Left renal pelvis (tissue), 4 donors: ENCODE measurements around the gene SERINC4. TPM values are rescaled to one million over a fixed set of nuclear protein-coding genes. Genes with fewer than 3 reads are reported as not detected.
A peak's percentile ranks its signal among the peaks of the same experiment; 100 is the strongest.

ENCODE experiments used
- DNase-seq, 4 donors: peaks; one replicate each; pipeline ENCODE4 v3.0.0-alpha.2; 2013; ENCODE audit warnings: low read depth in 4 of 4, low spot score in 3 of 4
- polyA plus RNA-seq, 4 donors: library from polyadenylated mRNA; unstranded; fragments of 120-200 nt; gene quantifications; one replicate each; pipeline ENCODE4 v1.2.1, GENCODE V29; 2013; ENCODE audit not compliant: insufficient read length in 4 of 4

SERINC4 gene
- polyA plus RNA-seq, 4 donors, result 0.81 TPM; not detected in 3

DNA sequence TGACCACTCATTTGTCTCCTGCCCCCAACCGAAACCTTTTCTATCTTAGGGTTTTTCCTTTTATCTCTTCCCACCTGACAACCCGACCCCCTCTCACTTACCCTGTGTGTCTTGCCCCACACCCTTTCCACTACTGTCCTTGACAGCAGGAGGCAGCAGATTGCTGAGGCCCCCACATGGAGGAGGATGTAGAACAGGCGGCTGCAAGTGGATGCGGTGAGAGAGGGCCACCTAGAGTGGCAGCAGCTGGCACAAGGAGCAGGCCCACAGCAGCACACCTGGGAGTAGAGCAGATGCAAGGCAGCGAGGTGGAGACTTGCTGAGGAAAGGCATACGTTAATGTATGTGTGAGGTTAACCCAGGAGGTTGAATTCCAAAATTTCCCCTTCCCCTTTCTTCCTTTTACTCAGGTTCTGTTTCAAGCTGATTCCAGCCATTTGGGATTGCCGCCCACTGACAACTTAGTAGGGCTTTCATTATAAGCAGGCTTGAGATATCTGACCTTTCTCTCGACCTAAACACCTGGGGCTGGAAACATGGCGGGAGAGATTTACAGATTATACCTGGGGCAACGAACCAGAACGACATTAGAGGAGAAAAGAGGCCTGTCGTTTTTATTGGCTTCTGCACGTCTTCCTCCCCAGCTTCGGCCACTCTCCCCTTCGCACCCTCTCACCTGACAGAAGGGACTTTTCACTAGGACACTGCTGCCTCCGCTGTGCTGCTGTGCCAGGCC, 643 bp downstream of the SERINC4 start:
- DNase-seq, result no peak

DNA sequence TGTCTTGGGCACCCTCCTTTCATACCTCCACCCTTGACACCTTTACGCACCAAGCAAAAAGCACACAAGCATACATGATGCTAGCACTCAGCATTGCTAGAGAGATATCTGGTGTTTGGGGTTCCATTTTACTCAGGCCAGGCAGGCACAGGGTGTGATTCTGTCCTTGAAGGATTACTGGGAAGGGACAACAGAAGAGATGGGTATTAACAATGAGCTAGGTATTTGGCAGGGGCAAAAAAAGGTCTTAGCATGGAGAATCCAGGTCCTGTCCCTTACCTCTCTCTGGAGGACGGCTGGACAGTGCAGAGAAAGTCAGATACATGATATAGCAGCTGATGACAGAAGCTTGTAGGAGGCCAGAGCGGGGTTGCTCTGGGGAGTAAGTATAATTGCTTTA, 3.5 kb downstream of the SERINC4 start:
- no peak for DNase-seq

DNA sequence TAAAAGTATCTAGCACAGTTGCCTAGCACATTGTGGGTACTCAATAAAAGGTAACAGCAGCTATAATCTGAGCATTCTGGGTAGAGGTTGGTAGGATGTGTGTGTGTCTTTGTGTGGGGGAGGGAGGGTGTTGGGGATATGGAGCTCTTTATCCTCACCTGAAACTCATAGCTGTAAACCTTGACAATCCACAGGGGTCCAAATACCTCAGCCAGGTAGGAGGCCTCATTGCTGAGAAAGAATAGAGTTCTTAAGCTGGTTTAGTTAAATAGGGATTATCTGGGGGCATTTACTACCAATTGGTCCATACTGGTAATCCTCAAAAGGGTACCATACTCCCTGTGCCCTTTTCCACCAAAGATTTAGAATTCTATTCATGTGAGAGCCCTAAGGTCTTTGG, 4.0 kb downstream of the SERINC4 start:
- no peak for DNase-seq

DNA sequence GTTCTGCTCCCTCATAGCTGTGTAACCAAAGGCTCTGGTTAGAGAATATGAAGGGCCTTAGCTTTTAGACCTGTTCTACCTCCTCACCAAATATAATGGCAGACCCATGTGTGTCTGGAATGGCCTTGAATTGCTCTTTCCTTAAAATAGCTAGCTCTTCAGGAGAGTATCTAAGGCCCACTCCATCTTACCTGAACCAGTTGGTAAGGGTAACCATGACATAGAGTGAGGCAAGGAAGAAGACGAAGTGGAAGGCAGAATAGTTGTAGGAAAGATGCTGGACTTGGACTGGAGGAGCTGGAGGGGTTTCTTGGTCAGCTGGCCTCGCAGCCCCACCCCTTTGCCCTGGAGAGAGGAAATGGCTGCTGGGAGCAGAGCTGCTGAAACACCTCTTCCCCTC, 4.8 kb downstream of the SERINC4 start:
- no peak for DNase-seq

DNA sequence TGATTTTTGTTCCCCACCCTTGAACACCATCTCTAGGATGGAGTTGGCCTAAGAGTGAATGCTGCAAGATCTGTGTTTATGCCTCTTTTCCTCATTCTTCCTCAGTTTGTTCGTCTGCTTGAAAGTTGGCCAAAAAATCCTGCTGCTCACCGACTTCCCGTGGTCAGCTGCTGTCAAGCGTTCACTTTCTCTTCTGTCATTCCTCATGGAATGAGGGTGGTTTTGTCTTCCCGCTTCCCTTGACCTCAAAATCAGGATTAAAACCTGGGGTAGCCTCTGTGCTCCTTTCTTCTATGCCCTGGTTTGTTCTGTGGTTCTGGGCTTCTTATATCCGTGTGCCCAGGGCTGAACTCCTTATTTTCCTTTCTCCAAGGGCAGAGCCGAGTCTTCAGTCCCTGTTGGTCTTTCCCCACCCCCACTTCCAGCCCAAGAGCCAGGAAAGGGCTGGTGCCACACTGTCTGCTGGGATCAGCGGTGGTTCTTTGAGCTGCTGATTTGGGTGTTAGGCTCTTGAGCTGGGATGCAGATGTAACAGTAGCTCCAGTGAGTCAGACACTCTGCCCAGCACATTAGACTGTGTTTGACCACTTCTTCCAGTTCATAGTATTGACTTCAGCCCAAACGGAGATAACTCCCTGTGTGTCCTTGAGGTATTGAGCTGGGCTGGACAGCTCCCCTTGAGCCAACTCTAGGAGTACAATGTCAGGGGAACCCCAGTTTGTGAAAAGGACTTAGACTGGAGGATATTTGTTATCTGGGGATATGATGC, 5.6 kb downstream of the SERINC4 start:
- no peak for DNase-seq

DNA sequence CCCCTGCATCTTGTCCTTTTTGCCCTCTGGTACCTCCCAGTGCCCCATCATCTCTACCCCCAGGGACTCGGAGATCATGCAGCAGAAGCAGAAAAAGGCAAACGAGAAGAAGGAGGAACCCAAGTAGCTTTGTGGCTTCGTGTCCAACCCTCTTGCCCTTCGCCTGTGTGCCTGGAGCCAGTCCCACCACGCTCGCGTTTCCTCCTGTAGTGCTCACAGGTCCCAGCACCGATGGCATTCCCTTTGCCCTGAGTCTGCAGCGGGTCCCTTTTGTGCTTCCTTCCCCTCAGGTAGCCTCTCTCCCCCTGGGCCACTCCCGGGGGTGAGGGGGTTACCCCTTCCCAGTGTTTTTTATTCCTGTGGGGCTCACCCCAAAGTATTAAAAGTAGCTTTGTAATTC, 6.4 kb downstream of the SERINC4 start:
- no peak for DNase-seq

DNA sequence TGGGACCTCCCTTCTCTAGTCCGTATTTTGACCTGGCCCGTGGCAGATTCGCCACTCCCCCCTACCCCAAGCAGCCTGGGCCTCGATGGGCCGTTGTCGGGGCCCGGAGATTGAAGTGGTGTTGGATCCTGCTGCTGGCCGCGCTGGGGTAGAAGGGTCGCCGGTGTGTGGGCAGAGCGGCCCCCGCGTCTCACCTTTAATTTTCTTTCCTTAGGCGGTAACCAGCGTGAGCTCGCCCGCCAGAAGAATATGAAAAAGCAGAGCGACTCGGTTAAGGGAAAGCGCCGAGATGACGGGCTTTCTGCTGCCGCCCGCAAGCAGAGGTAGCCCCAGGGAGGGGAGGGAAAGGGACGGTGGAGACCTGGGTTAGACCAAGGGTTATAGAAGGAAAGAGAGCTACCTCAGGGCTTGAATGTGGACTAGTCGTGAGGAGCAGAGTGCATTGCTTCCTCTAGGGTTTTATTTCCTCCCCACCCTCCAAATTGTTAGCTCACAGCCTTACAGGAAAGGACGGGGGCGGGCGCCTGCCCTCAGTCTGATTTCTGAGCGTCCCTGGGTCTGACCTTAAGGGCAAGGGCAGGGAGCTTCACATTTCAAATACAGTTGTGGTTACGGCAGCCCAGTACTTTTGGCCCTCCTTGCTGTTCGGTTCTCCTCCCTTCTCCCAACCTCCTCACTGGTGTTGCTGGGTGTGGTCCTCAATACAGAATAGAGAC, 7.1 kb downstream of the SERINC4 start:
- no peak for DNase-seq

DNA sequence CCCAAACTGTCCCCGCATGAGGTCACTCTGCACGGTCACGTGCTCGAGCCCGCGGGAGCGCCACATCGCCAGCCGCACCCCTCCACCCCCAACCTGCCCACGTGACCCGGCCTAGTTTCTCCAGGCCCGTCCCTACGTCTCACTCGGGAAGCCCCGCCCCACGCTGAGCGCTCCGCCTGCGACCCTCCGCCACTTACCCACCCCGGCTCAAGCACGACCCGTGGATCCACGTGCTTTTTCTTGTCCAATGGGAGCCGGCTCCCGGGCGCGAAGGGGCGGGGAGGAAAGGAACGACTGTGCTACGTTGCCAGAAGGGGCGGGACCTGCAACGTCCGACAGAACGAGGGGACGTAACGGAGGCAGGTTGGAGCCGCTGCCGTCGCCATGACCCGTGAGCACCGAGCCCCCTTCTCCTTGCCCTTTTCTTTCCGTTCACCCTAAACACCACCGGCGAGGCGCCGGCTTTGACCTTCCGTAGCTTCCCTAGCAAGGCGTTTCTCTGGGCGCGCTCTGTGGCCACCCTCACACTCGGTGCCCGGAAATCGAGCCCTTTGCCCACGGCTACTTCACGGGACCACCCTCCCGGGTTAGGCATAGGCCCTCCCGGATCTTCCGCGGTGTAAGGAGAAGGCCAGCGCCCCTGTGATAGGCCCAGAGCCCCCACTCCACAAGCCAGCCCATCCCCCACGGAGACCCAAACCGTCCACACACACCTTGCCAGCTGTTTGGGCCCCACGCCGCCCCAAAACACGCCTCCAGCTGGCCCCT, 7.8 kb downstream of the SERINC4 start, which contains the start of gene SERF2:
TSS of gene SERF2 (plus strand) at position 328 of the 768 bp plus-strand sequence. CDS start at position 385, 57 bp downstream.
- DNase-seq, result peak; percentile 98 to 99 (median 98)

DNA sequence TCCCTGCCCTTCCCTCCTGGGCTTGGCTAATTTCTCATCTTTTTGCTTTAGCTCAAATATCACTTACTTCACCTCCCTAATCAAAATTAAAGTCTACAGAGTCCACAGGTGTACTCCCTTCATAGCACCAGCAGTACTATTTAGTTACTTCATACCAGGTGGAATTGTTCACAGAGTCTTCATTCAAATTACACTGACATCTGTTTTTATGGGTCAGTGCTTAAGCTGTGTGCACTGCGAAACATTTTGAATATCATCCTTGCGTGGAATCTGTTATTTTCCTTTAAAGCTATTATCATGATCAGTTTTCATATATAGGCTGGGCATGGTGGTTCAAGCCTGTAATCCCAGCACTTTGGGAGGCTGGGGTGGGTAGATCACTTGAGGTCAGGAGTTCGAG, 10.6 kb downstream of the SERINC4 start:
- DNase-seq, result no peak

DNA sequence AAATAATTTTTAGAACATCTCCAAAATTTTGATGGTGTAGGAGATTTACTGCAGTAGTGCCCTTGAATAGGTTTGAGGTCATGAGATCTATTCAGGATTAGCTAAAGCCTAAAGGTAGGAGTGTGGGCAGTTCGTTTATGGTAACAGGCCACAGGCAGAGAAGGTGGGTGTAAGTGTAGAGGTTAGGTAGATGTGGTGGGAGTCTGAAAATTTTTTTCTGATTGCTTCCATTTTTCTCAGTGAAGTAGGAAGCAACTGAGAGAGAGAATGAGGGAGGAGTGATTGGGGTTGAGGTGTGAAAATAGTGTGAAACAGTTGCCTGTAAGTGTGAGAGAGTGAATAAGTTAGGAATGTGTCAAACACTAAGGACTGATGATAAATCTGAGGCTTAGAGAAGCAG, 21.0 kb downstream of the SERINC4 start:
- DNase-seq, result no peak

DNA sequence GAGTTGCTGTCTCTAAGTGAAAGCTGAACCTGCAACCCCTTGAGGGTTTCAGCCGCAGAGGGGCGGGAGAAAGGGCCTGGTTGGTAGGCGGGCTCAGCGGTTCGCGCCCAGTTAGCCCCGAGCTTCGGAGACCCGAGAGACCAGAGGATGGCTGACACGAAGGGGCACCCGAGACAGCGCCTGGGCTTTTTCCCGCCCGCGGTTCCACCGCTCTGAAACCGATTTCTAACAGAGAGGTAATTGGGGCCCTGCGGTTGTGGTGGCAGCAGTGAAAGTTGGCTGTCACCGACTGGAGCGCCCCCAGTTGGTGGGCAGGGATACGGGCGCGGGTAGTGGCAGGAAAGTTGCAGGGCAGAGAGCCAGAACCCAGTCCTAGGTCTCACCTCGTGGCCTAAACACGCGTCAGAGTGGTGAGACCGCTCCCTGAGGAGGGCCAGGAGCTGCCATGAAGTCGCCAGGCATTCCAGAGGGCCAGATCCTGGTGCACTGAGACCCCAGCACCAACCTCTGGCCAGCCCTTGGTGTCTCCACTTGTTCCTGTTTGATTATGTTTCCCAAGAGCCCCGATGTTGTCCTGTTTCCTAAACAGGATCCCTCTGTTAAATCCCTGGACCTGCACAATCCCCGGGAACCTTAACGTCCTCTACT, 22.6 kb downstream of the SERINC4 start:
- DNase-seq, result no peak

DNA sequence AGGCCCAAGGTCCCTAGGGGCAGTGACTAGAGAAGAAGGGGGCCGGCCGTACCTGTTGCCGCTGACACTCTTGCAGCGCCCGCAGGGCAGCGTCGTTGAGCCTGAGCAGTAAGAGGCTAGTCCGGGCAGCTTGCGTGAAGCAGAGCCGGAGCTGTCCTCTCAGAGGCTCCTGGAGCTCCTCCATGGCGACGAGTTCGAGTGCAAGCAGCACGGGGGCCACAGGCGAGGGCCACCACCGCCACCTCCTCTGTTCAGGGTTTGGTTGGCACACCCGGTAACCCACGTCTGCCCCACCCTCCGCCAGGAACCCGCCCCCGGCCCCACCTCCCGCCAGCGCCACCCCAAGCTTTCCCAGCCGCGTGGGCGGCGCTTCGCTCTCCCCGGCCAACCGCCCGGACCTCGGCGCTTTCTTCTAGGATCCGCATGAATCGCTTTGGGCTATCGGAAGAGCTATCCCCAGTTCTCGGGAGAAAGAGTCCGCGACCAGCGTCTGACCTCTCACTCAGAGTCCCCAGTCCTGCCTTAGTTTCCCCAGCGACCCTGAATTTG, 23.2 kb downstream of the SERINC4 start, which contains the start of gene ELL3:
TSS of gene ELL3 (minus strand) at position 249 of the 549 bp plus-strand sequence. CDS start at position 184, 65 bp downstream.
- DNase-seq, result no peak

DNA sequence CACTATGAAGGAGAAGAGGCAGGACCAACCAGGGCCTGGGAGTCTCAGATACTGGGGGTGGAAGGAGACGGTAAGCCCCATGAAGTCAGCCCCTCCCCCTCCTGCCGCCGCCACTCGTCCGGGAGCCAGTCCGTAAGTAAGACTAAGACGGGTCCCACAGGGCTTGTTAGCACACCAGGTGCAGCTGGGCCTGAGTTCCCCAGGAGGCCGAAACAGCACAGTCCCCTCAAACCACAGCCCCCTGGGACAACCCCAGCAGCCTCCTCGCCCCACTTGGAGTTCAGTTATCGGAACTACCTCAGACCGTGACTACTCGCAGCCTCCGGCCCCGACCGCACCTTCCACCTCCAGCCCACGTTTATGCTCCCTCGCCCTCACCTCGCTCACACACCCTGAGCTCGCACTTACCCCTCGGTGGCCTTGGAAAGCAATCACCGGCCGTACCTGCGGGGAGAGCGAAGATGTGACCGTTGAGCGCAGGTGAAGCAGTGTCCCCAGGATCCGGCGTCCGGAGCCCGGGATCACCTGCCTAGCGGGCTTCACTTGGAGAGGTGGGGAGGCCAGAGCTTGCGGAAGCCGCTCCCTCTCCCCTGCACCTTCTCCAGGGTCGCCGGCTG, 23.8 kb downstream of the SERINC4 start:
- no peak for DNase-seq

DNA sequence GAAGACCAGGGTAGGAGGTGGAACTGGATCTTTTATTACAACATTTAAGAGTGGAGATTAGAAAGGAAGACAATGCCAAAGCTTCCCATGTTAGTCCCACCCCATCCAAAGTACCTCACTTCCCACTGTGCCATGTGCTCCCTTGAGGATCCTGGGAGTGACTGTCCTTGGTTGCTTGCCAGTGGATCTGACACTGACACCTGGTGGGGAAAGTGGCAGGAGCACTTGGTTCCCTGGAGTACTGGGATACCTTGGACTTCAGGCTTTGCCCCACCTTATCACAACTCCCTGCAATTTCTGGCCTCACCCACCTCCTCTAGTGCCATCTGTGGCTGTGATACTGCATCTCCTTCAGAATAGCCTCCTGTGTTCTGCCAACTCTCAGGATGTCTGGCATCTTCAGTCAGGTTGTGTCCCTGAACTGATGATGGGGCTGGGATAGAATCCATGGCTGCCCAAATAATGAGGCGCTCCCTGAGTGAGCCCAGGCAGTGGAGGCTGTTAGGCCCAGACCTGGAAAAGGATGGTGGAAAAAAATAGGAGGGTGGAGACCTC, 24.5 kb downstream of the SERINC4 start:
- DNase-seq, result no peak

DNA sequence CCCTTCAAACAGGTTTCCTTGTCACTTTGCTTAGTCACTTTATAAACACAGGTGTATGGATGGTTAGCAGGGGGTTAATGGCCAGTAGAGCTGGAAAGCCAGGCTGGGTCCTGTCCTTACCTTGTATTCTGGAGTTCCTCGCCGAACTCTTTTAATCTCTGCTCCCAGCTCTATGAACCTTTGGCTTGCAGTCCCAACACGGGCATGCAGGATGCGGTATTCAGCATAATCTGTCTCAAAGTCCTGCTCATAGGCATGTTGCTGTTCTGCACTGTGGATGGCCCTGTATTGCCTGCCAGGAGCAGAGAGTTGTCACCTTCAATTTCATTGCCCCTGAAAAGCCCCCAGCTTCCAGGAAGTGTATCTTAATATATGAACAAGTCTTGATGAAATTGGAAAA, 26.0 kb downstream of the SERINC4 start:
- no peak for DNase-seq

DNA sequence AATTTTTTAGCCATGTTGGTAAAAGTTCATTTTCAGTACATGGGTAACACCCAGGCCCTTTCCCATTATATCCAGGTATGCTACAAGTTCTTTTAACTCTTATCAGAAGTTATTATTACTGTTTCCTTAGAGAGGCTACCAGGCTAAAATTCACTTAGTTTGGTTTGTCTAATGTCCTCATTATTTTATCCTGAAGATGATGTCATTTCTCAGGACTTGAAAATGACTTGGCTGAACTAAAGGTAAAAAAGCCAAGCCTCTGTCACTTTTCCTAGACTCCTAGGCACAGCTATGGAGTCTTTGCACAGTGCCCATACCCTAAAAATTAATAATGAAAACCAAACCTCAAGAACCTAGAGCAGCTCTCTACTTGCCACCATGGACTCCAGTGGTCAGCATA, 27.4 kb downstream of the SERINC4 start:
- no peak for DNase-seq

DNA sequence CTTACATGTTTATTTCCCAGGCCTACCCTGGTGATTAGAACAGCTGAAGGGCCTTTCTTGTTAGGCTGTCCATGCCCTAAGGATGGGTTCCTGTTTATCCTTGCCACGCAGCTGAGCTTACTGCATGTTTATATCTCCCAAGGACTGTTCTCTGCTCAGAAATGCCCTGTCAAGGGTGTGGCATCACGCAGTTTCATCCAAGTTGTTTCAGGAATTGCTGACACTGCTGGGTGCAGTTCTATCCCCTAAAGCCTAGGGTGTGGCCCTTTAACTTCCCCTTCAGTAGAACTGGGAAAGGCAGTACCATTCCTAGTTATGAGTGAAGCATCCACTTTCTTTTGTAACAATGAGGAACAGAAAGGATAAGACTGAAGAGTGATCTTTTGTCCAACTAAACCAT, 28.2 kb downstream of the SERINC4 start:
- DNase-seq, result no peak

DNA sequence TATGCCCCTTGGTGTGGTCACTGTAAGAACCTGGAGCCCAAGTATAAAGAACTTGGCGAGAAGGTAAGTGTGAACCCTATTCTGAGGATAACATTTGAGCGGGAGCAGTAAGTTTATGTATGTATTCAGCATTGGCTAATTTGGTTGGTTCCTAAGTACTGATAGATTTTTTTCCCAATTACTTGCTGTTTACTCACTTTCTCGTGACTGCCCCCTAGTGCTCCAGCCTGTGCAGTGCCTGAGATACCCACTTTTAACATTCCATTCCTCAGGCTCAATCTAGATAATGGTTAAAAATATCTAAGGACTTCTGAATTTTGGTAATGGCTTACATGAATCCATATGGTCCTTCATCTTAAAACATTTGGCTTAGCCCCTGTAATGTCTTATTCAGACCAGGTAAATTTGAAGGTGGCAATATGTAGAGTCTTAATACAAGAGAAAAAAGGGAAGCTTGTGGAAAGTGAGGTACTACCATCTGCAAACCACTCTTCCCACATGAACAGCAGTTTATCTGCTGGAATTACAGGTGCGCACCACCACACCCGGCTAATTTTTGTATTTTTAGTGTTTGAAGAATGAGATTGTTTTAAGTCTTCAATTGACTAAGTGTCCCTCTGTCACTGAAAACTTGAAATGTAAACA, 30.3 kb downstream of the SERINC4 start:
- DNase-seq, result no peak
